GM18511 (cell line): ENCODE data around the gene PTH1R.

Experiments used
- ATAC-seq: cut with Tn5 transposase; IDR thresholded peaks from one replicate; pipeline ENCODE4 v1.9.1; 2021; ENCODE audit warnings: mild to moderate bottlenecking, moderate library complexity; ENCODE audit not compliant: unreplicated experiment

The PTH1R gene

DNA sequence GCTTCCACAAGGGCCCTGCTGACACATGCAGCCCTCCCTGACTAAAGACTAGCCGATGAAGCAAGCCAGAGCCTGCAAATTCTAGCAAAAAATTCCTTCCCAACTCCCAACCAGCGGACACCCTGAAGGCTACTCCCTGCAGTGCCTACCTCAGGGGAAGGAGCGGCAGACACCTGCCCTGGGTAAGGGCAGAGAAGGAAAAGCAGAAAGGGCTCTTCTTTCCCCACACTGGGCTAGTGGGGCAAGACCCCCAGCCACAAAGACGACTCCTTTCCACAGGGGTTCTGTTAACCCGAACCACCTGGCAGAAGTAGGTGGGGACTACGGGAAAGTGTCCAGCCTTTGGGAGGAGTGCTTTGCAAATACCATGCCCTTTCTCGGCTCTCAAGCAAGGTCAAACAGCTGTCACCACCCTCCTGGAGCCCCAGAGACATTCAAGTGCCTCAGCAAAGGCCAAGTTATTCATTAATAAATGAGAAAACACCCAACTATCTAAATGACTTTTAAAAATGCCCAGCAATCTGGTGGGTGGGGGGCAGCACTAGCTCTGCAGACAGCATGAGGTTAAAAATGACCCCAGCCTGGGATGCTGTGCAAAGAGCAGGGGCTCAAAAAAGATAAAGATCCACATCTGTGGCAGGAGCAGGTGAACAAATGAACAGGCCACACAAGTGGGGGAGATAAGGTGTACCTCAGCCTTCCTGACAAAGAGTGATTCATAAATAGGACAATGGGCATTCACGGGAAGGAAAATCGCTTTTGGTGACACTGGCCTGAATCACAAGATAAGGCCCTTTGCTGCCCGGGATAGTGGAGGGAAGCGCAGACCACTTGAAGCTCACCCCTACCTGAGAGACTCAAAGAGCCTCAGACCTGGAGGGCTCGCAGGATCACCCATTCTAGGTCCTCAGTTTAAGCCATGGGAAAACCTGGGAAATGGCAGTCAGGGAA, 66.0 kb downstream of the PTH1R start:
- ATAC-seq: peak; percentile 47

- ATAC-seq: no peak
These were observed 66.7 kb downstream of the PTH1R start for GRCh38 chr3:46944191-46944590.

DNA sequence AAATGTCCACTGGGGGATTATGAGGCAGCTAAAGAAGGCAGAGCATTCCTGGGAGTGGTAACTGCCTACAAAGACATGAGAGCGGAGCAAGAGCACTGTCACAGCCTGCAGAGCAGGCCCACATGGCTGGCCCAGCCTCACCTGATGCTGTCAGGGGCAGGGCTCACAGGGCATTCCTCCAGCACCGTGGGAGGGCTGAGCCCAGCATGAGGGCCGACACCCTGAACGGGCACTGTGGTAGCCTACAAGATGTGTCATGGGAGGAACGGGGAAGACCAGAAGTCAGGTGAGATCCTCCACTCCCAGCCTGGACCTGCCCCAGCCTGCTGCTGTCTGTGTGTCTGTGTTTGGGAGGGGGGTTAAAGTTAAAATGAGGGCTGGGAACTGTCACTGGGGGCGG, 68.9 kb downstream of the PTH1R start:
- no peak for ATAC-seq

DNA sequence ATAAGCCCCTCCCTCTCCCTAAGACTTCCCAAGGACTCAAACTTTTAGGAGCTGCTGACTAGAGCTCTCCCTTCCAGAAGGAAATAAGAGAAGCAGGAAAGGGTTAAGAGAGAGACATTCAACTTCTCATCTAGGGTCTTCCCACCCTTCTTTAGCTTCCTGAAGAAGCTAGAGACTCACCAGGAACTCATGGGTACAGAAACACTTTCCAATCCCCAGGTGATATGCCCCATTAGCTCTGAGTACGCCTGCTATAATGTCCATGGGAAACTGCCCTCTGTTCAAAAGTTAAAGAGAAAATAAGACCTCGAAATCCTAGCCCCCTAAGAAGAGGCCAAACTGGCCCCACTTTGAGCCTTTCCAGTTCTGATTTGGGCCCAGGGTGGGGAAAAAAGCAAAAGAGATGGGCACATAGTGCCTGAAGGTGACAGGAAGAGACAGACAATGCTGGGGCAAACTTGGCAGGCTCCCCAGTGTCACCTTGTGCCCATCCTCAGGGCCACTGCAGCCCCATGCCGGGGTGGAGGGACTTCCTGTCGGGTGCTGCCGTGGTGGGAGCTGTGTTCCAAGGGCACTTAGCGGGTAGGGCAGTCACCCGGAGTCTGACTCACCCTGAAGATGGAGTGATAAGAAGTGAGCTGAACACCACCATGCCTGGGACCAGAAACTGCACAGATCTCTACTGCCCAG, 69.5 kb downstream of the PTH1R start:
- ATAC-seq: no peak

DNA sequence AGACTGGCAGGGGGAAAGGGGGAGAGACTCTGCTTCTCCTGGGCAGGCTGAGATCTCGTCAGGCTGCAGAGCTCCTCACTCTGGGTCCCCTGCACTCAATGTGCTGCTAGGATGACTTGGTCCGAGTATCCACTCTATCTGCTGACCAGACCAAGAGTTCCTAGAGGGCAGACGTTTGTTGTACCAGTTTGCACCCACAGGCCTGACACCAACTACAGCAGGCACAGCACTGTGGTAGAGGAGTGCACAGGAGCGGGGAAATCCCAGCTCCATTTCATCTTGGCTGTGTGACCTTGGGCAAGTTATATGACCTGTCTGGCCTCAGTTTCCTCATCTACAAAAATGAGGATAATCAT, 70.0 kb downstream of the PTH1R start:
- no peak for ATAC-seq

DNA sequence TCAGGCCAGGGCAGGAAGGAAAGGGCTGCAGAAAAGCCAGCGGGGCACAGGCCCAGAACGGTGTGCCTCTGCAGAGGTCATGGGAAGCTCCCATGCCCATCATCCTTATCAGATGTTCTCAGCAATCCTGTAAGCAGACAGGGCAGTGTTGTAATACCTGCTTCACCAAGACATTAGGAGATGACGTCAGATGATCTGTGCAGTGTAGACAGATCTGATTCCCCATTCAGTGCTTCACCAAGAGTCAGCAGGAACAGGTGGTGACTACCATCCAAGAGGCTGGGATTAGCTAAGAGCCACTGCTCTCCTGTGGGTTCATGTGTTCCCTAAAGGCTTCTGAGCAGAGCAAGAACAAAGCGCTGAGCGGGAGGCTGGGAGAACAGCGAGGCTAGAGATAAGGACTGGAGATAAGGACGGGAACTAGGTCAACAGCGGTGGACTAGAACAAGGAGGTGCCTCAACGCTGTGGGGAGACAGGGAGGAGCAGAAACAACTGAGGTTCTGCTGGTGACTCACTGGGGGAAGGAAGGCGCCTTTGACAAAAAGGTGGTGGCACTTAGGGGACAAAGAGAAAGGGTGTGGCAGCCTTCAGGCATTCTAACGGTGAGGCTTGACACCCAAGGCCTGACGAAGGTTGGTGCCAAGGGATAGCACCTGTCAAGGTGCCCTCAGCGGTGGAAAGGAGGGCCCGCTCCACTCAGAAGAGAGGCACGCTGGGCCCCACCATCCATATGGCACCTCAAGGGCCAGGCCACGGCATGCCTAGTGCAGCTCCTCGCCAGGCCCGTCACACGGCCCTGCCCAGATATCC, 70.7 kb downstream of the PTH1R start:
- ATAC-seq: no peak

- peak; percentile 59 for ATAC-seq
These were observed 71.5 kb downstream of the PTH1R start for GRCh38 chr3:46948830-46949671.

DNA sequence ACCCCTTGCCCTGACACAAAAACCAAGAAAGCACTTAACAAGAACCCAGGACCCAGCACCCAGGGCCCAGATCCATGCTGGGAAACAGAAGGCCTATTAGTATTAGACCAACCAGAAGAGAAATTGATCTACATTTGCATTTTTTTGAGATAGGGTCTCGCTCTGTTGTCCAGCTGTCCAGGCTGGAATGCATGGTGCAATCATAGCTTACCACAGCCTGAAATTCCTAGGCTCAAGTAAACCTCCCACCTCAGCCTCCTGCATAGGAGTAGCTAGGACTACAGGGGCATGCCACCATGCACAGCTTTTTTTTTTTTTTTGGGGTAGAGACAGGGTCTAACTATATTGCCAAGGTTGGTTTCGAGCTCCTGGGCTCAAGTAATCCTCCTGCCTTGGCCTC, 72.7 kb downstream of the PTH1R start:
- no peak for ATAC-seq

DNA sequence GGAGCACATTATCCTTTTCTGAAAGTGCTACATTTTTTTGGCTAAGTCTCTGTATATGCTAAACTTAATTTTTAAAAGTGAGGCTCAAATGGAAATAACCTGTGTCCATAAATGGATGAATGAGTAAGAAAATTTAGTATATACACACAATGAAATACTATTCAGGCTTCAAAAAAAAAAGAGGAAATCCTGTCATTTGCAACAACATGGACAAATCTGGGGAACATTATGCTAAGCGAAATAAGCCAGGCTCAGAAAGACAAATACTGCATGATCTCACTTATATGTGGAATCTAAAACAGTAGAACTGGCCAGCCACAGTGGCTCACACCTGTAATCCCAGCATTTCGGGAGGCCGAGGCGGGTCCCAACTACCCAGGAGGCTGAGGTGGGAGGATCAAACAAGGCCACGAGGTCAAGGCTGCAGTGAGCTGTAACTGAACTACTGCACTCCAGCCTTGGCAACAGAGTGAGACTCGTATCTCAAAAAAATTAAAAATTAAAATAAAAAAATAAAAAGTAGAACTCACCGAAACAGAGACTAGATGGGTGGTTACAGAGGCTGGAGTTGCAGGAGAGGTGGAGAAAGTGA, 73.2 kb downstream of the PTH1R start:
- ATAC-seq: no peak

- ATAC-seq: no peak
These were observed 75.3 kb downstream of the PTH1R start for GRCh38 chr3:46952813-46953212.
